Measurements from ENCODE around the gene ADAMTS9. TPM values are rescaled to one million over a fixed set of nuclear protein-coding genes. Genes with fewer than 3 reads are reported as not detected.

Gene ADAMTS9
- total RNA-seq, 1 donor from 2014 or later, result 261 TPM

GRCh38 chr3:64680334-64680733 is 7.5 kb downstream of the ADAMTS9 start:
- peaks cover 85% of the 10 kb centered on the region for H3K36me3 Mint-ChIP-seq (ENCODE audit: low read depth, unreplicated experiment)
- H3K27ac Mint-ChIP-seq (ENCODE audit: unreplicated experiment), result no peak overlapping the region
- H3K27me3 Mint-ChIP-seq (ENCODE audit: unreplicated experiment), result peaks cover 10% of the 10 kb centered on the region
- H3K4me1 Mint-ChIP-seq (ENCODE audit: unreplicated experiment), result peaks cover 77% of the 10 kb centered on the region
- TF ChIP-seq, protein P1, sequence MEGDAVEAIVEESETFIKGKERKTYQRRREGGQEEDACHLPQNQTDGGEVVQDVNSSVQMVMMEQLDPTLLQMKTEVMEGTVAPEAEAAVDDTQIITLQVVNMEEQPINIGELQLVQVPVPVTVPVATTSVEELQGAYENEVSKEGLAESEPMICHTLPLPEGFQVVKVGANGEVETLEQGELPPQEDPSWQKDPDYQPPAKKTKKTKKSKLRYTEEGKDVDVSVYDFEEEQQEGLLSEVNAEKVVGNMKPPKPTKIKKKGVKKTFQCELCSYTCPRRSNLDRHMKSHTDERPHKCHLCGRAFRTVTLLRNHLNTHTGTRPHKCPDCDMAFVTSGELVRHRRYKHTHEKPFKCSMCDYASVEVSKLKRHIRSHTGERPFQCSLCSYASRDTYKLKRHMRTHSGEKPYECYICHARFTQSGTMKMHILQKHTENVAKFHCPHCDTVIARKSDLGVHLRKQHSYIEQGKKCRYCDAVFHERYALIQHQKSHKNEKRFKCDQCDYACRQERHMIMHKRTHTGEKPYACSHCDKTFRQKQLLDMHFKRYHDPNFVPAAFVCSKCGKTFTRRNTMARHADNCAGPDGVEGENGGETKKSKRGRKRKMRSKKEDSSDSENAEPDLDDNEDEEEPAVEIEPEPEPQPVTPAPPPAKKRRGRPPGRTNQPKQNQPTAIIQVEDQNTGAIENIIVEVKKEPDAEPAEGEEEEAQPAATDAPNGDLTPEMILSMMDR (IDR thresholded peaks at IDR 0.05; ENCODE audit: unreplicated experiment), result no peak
- no peak overlapping the region for H3K4me3 Mint-ChIP-seq (ENCODE audit: unreplicated experiment)
- no peak for DNase-seq (ENCODE audit: low spot score)
- H3K9me3 Mint-ChIP-seq (ENCODE audit: unreplicated experiment), result no peaks in the 10 kb centered on the region

- DNase-seq (ENCODE audit: low spot score), result no peak
- H3K4me3 Mint-ChIP-seq (ENCODE audit: unreplicated experiment), result peak overlapping the region; percentile 81
- TF ChIP-seq, protein P1 (IDR thresholded peaks at IDR 0.05; ENCODE audit: unreplicated experiment), result no peak
- peak overlapping the region; percentile 32 for H3K27ac Mint-ChIP-seq (ENCODE audit: unreplicated experiment)
- H3K36me3 Mint-ChIP-seq (ENCODE audit: low read depth, unreplicated experiment), result peaks cover 74% of the 10 kb centered on the region
- no peaks in the 10 kb centered on the region for H3K27me3 Mint-ChIP-seq (ENCODE audit: unreplicated experiment)
- H3K4me1 Mint-ChIP-seq (ENCODE audit: unreplicated experiment), result peaks cover 56% of the 10 kb centered on the region
- H3K9me3 Mint-ChIP-seq (ENCODE audit: unreplicated experiment), result no peaks in the 10 kb centered on the region
Measured at GRCh38 chr3:64677961-64678716, 9.7 kb downstream of the ADAMTS9 start.

DNA sequence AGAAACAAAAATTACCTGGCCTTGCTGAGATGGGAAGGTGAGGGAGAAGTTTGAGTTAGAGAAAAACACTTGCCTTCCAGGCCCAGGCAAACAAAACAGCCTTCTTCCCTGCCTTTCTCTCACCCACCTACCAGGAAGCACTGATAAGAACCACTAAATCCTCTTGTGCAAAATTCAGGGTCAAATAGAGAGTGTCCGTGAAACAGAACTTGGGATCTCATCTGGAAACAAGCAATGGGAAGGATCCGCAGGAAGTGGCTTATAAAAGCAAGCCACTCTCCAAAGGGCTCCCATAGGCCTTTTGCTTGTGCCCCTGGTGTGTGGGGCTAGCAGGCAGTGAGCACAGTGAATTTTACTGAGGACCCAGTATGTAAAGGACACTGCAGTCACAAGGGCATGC is 11.0 kb downstream of the ADAMTS9 start:
- Mint-ChIP-seq H3K27me3 (ENCODE audit: unreplicated experiment) (no peaks in the 10 kb centered on the region), H3K4me3 (ENCODE audit: unreplicated experiment) (peak overlapping the region; percentile 81), H3K9me3 (ENCODE audit: unreplicated experiment) (no peaks in the 10 kb centered on the region), H3K36me3 (ENCODE audit: low read depth, unreplicated experiment) (peaks cover 68% of the 10 kb centered on the region), H3K27ac (ENCODE audit: unreplicated experiment) (no peak overlapping the region), H3K4me1 (ENCODE audit: unreplicated experiment) (peaks cover 43% of the 10 kb centered on the region)
- no peak for DNase-seq (ENCODE audit: low spot score)
- TF ChIP-seq, protein P1 (IDR thresholded peaks at IDR 0.05; ENCODE audit: unreplicated experiment), result no peak

DNA sequence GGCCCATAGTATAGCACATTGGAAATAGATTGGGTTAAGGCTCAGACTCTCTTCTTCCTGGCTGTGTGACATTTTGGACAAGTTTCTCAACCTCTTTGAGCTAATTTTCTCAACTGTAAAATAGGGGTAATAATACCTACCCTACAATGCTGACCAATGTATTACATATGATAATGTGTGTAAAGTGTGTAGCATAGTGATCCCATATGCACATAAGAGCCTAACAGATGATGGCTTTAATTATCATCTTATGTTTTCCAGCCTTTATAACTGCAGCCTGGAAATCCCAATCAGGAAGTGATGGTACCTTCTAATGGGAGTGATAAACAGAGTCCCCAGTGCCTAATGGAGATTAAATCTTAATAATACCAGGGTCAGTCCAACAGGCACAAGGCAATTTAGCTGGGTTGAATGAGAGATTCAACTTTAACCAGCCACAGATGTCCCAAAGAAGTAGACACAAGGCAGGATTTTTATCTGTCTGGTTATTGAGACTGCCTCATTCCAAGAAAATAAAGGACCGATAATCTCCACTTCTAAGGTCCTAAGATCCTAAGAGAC is 12.0 kb downstream of the ADAMTS9 start:
- no peak for DNase-seq (ENCODE audit: low spot score)
- H3K9me3 Mint-ChIP-seq (ENCODE audit: unreplicated experiment), result no peaks in the 10 kb centered on the region
- no peak overlapping the region for H3K4me3 Mint-ChIP-seq (ENCODE audit: unreplicated experiment)
- H3K4me1 Mint-ChIP-seq (ENCODE audit: unreplicated experiment), result peaks cover 40% of the 10 kb centered on the region
- H3K27me3 Mint-ChIP-seq (ENCODE audit: unreplicated experiment), result no peaks in the 10 kb centered on the region
- peaks cover 71% of the 10 kb centered on the region for H3K36me3 Mint-ChIP-seq (ENCODE audit: low read depth, unreplicated experiment)
- TF ChIP-seq, protein P1 (IDR thresholded peaks at IDR 0.05; ENCODE audit: unreplicated experiment), result no peak
- H3K27ac Mint-ChIP-seq (ENCODE audit: unreplicated experiment), result no peak overlapping the region

- peaks cover 48% of the 10 kb centered on the region for H3K4me1 Mint-ChIP-seq (ENCODE audit: unreplicated experiment)
- DNase-seq (ENCODE audit: low spot score), result no peak
- TF ChIP-seq, protein P1 (IDR thresholded peaks at IDR 0.05; ENCODE audit: unreplicated experiment), result no peak
- H3K27me3 Mint-ChIP-seq (ENCODE audit: unreplicated experiment), result no peaks in the 10 kb centered on the region
- H3K4me3 Mint-ChIP-seq (ENCODE audit: unreplicated experiment), result no peak overlapping the region
- H3K27ac Mint-ChIP-seq (ENCODE audit: unreplicated experiment), result no peak overlapping the region
- no peaks in the 10 kb centered on the region for H3K9me3 Mint-ChIP-seq (ENCODE audit: unreplicated experiment)
- peaks cover 66% of the 10 kb centered on the region for H3K36me3 Mint-ChIP-seq (ENCODE audit: low read depth, unreplicated experiment)
Measured at GRCh38 chr3:64674591-64675076, 13.2 kb downstream of the ADAMTS9 start.

Data from endothelial cell (in vitro differentiated cells).